ENCODE measurements around the gene MDH1.

GRCh38 chr2:63572001-63572400 lies 16.8 kb upstream of the MDH1 start:
- TF ChIP-seq CTCF (IDR thresholded peaks at IDR 0.05; ENCODE audit: low read depth, low read length, missing input control) (no peak), EGR1 (IDR thresholded peaks at IDR 0.05; ENCODE audit: low read depth in 2 of 2) (no peak), FOXA1 (IDR thresholded peaks at IDR 0.05) (no peak)
